ENCODE data around the gene TFEC. TPM values are rescaled to one million over a fixed set of nuclear protein-coding genes. Genes with fewer than 3 reads are reported as not detected.
"Not testable (repeated sequence)": the region's sequence is repeated elsewhere in the genome, so short reads cannot be mapped to it uniquely, and the experiment has no call there.

TFEC gene, protein sequence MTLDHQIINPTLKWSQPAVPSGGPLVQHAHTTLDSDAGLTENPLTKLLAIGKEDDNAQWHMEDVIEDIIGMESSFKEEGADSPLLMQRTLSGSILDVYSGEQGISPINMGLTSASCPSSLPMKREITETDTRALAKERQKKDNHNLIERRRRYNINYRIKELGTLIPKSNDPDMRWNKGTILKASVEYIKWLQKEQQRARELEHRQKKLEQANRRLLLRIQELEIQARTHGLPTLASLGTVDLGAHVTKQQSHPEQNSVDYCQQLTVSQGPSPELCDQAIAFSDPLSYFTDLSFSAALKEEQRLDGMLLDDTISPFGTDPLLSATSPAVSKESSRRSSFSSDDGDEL
- total RNA-seq = 1 to 10 TPM; 1.0 to 1.2 TPM

DNA sequence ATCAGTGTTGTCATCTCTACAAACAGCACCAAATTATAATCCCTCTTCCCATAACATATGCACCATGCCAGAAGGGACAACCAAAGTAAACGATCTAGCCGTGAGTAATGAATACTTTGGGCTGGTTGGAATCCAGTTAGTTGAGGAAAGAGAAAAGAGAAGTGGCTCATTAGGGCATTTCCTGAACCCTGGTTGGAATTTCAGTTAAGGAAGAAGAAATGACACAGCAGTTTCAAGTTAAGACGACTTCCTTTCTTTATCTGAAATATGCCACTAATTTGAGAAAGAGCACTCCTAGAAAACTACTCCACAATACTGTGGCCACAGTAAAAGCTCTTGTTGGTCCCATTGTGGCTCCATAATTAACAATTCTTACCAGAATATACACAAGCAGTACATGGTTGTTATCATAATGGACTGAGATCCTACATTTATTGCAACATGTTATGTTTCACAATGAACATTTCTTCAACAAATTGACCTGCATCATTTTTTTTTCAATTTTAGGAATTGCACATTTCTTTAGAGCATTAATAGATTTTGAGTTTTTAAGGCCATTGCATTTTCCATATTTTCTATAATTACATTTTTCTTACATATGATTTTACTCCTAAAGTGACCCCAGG is at the start of gene TFEC:
Gene TFEC (minus strand): TSS at position 113 of the 626 bp plus-strand sequence. CDS start 46,322 bp downstream, outside the sequence.
- CTCF ChIA-PET = no interaction called here

DNA sequence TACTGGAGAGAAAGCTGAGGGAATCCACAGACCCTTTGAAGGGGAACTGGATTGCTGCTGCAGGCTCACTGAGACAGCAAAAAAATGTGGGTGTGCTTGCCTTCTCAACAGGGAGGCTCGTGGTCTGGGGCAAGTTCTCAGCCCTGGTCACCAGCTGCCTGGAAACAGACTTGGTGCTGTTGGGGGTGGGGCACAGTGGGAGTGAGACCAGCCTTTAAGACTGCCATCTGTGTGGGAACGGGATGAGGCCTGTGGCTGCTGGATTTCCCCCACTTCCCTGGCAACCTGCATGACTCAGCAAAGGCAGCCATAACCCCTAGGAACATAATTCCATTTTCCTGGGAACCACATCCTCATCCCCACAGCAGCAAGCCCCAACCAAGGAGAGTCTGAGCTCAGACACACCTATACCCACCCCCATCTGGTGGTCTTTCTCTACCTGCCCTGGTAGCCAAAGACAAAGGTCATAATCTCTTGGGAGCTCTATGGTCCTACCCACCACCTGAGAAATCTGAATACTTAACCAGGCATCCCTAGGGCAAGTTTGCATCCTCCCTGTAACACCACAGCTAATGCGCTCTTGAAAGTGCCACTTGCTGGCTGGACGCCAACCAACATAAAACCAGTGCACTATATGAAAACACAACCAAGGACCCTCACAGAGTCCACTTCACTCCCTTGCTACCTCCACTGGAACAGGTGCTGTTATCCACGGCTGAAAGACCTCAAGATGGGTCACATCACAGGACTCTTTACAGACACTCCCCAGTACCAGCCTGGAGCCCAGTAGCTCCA is 45.0 kb upstream of the TFEC start:
- CTCF ChIA-PET = no interaction called here
- DNase-seq (no peak), ATAC-seq (no peak)
- Mint-ChIP-seq H3K27me3 (peaks cover 2% of the 10 kb centered on the region), H3K36me3 (no peaks in the 10 kb centered on the region), H3K4me3 (no peak overlapping the region), H3K4me1 (no peaks in the 10 kb centered on the region), H3K27ac (no peak overlapping the region), H3K9me3 (ENCODE audit: low read depth) (no peaks in the 10 kb centered on the region)

More for the DNA sequence above, at the start of gene TFEC:
- Mint-ChIP-seq H3K4me3 (no peak within 1 kb of the TSS), H3K27ac (no peak within 1 kb of the TSS), H3K36me3 (no peaks in the 10 kb centered on the region), H3K9me3 (ENCODE audit: low read depth) (no peaks in the 10 kb centered on the region), H3K27me3 (peaks cover 16% of the 10 kb centered on the region), H3K4me1 (no peaks in the 10 kb centered on the region)
- DNase-seq (no peak), ATAC-seq (no peak)

DNA sequence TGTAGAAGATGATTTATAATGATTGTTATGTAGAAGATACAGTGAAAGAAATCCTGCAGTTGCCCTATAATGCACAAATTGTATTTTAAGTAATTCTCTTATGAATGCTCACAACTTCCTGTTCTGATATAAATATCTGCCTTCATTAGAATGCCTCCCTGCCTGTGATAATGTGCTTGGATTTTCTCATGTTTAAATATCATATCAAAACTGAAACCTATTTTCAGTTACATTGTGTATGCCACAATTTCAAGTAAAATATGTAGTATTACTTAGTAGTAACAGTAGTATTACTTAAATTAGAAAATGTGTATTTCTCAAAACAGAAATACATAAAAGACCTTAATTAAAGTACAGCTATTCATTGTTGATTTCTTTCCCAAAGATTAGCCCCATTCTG is 41.1 kb upstream of the TFEC start:
- Mint-ChIP-seq H3K27ac (no peak overlapping the region), H3K4me1 (no peaks in the 10 kb centered on the region), H3K36me3 (no peaks in the 10 kb centered on the region), H3K9me3 (ENCODE audit: low read depth) (no peaks in the 10 kb centered on the region), H3K4me3 (no peak overlapping the region), H3K27me3 (peaks cover 2% of the 10 kb centered on the region)
- no peak for DNase-seq
- no peak for ATAC-seq
- CTCF ChIA-PET = no interaction called here

DNA sequence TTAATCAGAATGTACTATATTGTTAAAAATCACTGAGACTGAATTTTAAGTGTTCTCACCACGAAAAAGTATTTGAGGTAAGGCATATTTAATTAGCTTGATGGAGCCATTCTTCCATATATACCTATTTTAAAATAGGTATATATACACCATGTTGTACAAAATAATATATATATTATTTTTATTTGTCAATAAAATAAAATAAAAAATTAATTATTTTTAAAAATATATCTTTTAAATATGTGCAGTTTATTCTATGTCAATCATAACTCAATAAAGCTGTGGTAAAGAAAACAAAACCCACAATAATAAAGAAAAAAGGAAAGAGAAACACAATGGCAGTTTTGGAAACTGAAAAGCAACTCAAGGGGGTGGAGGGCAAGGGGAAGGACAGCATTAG is 33.6 kb upstream of the TFEC start:
- H3K36me3 Mint-ChIP-seq = no peaks in the 10 kb centered on the region

DNA sequence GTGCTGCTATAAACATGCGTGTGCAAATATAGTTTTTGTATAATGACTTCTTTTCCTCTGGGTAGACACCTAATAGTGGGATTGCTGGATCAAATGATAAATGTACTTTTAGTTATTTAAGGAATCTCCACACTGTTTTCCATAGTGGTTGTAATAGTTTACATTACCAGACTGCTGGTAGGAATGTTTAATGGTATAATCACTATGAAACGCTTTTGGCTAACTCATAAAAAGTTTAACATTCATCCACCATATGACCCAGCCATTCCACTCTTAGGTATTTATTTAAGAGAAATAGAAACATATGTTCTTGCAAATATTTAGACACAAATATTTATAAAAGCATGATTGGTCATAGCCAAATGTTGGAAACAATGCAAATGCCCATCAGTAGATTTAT is 32.1 kb upstream of the TFEC start:
- DNase-seq = no peak
- Mint-ChIP-seq H3K27me3 (peaks cover 1% of the 10 kb centered on the region), H3K4me3 (no peak overlapping the region), H3K4me1 (no peaks in the 10 kb centered on the region), H3K27ac (no peak overlapping the region), H3K9me3 (ENCODE audit: low read depth) (no peaks in the 10 kb centered on the region), H3K36me3 (no peaks in the 10 kb centered on the region)
- no peak for ATAC-seq
- CTCF ChIA-PET = no interaction called here

More for the DNA sequence above, 33.6 kb upstream of the TFEC start:
- no peaks in the 10 kb centered on the region for H3K4me1 Mint-ChIP-seq
- CTCF ChIA-PET = no interaction called here
- DNase-seq (no peak), ATAC-seq (no peak)
- peaks cover 2% of the 10 kb centered on the region for H3K27me3 Mint-ChIP-seq
- no peak overlapping the region for H3K4me3 Mint-ChIP-seq
- H3K9me3 Mint-ChIP-seq (ENCODE audit: low read depth) = no peaks in the 10 kb centered on the region
- no peak overlapping the region for H3K27ac Mint-ChIP-seq

DNA sequence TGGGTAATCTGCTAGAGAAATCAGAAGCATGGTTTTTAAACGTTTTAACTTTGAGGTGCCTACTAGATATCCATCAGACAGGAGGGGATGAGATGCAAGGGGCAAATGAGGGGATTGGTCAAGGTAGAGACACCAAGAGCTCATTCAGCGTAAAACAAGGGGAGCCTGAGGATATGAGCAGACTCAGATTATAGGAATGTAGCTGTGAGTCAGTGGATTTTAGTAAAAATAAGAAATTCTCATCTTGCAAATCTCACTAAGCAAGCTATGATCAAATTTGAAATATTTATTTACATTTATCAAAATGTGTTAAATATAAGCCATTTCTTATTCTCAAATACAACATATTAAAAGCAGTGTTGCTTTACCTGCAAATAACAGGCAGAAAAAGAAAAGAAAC is 21.4 kb upstream of the TFEC start:
- no peak for ATAC-seq
- Mint-ChIP-seq H3K9me3 (ENCODE audit: low read depth) (no peaks in the 10 kb centered on the region), H3K27ac (no peak overlapping the region), H3K4me1 (no peaks in the 10 kb centered on the region), H3K36me3 (no peaks in the 10 kb centered on the region), H3K4me3 (no peak overlapping the region), H3K27me3 (peaks cover 3% of the 10 kb centered on the region)
- no peak for DNase-seq
- CTCF ChIA-PET = no interaction called here

DNA sequence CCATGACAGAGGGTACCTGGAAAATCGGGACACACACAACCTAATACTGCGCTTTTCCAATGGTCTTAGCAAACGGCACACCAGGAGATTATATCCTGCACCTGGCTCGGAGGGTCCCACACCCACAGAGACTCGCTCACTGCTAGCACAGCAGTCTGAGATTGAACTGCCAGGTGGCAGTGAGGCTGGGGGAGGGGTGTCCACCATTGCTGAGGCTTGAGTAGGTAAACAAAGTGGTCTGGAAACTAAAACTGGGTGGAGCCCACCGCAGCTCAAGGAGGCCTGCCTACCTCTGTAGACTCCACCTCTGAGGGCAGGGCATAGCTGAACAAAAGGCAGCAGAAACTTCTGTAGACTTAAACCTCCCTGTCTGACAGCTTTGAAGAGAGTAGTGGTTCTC is 16.7 kb upstream of the TFEC start:
- H3K9me3 Mint-ChIP-seq (ENCODE audit: low read depth); ATAC-seq; H3K4me3 Mint-ChIP-seq; H3K4me1 Mint-ChIP-seq; DNase-seq; CTCF ChIA-PET; H3K27me3 Mint-ChIP-seq; H3K36me3 Mint-ChIP-seq; H3K27ac Mint-ChIP-seq: not testable (repeated sequence)

DNA sequence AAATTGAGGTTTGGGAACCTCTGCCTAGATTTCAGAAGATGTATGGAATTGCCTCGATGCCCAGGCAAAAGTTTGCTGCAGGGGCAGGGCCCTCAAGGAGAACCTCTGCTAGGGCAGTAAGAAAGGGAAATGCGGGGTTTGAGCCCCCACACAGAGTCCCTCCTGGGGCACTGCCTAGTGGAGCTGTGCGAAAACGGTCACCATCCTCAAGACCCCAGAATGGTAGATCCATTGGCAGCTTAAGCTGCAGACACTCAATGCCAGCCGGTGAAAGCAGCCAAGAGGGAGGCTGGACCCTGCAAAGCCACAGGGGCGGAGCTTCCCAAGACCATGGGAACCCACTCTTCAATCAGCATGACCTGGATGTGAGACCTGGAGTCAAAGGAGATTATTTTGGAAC is 15.0 kb upstream of the TFEC start:
- Mint-ChIP-seq H3K27me3 (no peaks in the 10 kb centered on the region), H3K27ac (no peak overlapping the region), H3K9me3 (ENCODE audit: low read depth) (no peaks in the 10 kb centered on the region), H3K36me3 (no peaks in the 10 kb centered on the region), H3K4me3 (no peak overlapping the region), H3K4me1 (no peaks in the 10 kb centered on the region)
- CTCF ChIA-PET = no interaction called here
- ATAC-seq (no peak), DNase-seq (no peak)

DNA sequence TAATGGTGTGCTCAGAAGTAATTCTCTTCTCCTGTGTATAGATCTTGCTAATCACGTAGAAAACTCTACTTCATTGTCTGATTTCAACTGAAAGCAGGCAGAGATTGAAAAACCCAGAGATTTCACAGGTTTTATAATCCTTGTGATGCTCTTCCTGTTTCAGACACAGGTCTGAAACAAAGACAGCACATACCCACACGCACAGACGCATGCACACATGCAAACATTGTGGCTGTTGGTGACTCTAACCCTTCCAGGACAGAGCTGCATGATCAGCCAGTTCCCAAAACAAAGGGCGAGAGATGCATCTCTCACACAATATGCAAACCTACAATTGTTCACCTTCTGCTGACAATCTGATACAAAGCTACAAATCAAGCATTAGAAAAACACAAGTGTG is 11.1 kb upstream of the TFEC start:
- CTCF ChIA-PET = no interaction called here
- H3K27me3 Mint-ChIP-seq = no peaks in the 10 kb centered on the region
- ATAC-seq (no peak), DNase-seq (no peak)
- no peaks in the 10 kb centered on the region for H3K4me1 Mint-ChIP-seq
- no peak overlapping the region for H3K4me3 Mint-ChIP-seq
- H3K27ac Mint-ChIP-seq = no peak overlapping the region
- H3K9me3 Mint-ChIP-seq (ENCODE audit: low read depth) = no peaks in the 10 kb centered on the region
- H3K36me3 Mint-ChIP-seq = no peaks in the 10 kb centered on the region

DNA sequence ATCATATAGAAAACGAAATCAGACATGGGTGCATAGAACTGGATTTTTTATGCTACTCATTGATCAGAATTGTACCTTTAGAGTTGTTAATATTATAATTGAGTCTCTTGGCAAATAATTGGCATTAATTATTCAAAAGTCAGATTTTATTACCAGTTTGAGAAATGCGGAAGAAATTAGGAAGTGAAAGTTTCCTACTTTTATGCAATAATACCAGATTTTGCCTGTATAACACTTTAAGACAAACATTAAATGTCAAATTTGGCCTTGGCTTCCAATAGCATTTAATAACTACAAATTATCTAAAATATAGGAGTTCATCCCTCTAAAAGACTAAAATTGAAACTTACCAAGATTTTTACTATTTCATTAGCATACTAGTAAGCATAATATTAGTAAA is 6.8 kb upstream of the TFEC start:
- DNase-seq (no peak), ATAC-seq (no peak)
- Mint-ChIP-seq H3K4me1 (no peaks in the 10 kb centered on the region), H3K27ac (no peak overlapping the region), H3K9me3 (ENCODE audit: low read depth) (no peaks in the 10 kb centered on the region), H3K4me3 (no peak overlapping the region), H3K27me3 (no peaks in the 10 kb centered on the region), H3K36me3 (no peaks in the 10 kb centered on the region)
- CTCF ChIA-PET = no interaction called here

DNA sequence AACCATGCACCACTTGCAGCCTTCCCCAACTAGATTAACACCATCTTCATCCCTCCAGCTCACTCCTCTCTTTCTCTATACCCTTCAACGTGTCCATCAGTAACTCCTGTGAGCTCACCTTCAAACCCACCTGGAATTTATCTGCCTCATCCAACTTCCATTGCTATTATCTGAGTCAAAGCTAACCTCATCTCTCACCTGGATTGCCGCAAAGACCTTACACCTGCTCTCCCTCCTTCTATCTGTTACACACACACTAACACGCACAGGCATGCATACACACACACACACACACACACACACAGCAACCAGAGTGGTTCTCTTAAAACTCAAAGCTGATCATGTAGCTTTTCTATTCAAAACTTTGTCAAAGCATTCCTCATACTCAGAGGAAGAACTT is 3.8 kb upstream of the TFEC start:
- DNase-seq (no peak), ATAC-seq (no peak)
- Mint-ChIP-seq H3K4me3 (no peak overlapping the region), H3K27me3 (peaks cover 4% of the 10 kb centered on the region), H3K4me1 (no peaks in the 10 kb centered on the region), H3K27ac (no peak overlapping the region), H3K36me3 (no peaks in the 10 kb centered on the region), H3K9me3 (ENCODE audit: low read depth) (no peaks in the 10 kb centered on the region)
- CTCF ChIA-PET = no interaction called here

DNA sequence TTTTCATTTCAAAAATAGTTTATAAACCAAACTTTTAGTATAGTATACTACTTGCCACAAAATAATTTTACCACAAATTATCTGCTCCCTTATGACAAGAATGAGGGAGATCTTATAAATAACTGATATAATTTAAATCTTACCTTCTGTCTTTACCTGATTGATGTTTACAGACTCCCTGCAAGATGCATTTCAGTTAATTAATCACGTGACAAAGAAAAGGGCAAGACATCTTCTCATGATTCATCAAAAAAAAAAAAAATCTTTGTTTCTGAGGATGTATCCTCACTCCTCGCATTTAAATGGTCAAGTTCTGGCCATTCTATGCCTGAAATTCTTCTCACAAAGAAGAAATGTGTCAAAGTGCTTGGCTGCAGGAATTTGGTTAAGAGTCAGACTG is 2.3 kb upstream of the TFEC start:
- CTCF ChIA-PET = no interaction called here
- no peak for ATAC-seq
- no peak for DNase-seq
- Mint-ChIP-seq H3K36me3 (no peaks in the 10 kb centered on the region), H3K9me3 (ENCODE audit: low read depth) (no peaks in the 10 kb centered on the region), H3K4me1 (no peaks in the 10 kb centered on the region), H3K4me3 (no peak overlapping the region), H3K27ac (no peak overlapping the region), H3K27me3 (peaks cover 12% of the 10 kb centered on the region)

DNA sequence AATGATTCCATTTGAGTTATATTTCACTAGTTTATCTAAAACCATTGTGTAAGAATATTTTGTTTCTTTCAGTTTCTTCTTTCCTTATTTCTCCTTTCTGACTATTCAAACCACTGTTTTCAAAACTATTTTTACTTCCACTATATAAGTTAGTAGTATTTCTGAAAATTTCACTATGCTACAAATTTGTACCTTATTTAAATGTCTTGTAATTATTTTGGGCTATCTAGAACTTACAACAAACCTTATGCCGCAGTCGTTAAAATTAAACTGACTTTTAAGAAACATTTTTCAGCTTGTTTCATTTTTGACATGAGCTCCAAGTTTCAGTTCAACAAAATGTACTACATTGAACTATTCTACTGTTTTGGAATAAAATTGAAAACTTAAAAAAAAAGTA is 1.8 kb downstream of the TFEC start:
- DNase-seq = no peak
- Mint-ChIP-seq H3K9me3 (ENCODE audit: low read depth) (no peaks in the 10 kb centered on the region), H3K4me1 (no peaks in the 10 kb centered on the region), H3K4me3 (no peak overlapping the region), H3K27ac (no peak overlapping the region), H3K36me3 (no peaks in the 10 kb centered on the region), H3K27me3 (peaks cover 16% of the 10 kb centered on the region)
- CTCF ChIA-PET = no interaction called here
- ATAC-seq = no peak

DNA sequence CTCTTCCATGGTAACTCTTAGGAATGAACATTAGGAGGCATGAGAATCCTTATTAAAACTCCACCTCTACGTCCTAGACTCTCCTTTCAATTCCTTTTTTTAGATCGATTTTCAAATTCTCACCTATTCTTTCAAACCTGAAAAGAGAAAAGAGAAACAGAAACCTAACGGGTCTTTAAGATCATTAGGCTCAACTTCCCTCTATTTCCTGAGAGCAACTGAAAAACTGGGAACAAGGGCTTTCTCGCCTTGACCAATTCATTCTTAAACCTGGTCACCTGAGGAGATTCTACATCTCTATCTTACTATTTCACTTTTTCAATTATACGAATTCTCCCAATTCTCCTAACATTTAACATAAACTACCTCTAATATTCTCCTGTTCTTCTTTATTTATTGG is 2.8 kb downstream of the TFEC start:
- H3K27me3 Mint-ChIP-seq = peaks cover 16% of the 10 kb centered on the region
- H3K9me3 Mint-ChIP-seq (ENCODE audit: low read depth) = no peaks in the 10 kb centered on the region
- H3K4me3 Mint-ChIP-seq = no peak overlapping the region
- H3K27ac Mint-ChIP-seq = no peak overlapping the region
- no peak for DNase-seq
- ATAC-seq = no peak
- H3K4me1 Mint-ChIP-seq = no peaks in the 10 kb centered on the region
- CTCF ChIA-PET = no interaction called here
- no peaks in the 10 kb centered on the region for H3K36me3 Mint-ChIP-seq

All from activated CD8-positive, alpha-beta memory T cell treated with anti-CD3 and anti-CD28 coated beads, Interleukin-2, amount 10 ng/mL, durations not matched to agents 7 days and 5 days (primary cell).